GM10248 (cell line): Measurements from ENCODE around the gene GATM.

Experiments used
- CTCF ChIA-PET: fragments of 300-600 bp; sonication (Branson Sonifier 250); formaldehyde crosslinking; extraction: SDS; loops from one replicate; lab custom pipeline; 2021; ENCODE audit warnings: antibody characterized with exemption; lab: Yijun Ruan, JAX
- POLR2A ChIA-PET: fragments of 350-650 bp; sonication (Branson Sonifier 250); formaldehyde crosslinking; extraction: SDS; loops from one replicate; lab custom pipeline; 2020; ENCODE audit warnings: antibody characterized with exemption; lab: Yijun Ruan, JAX
- DNase-seq: peaks from one replicate; pipeline ENCODE4 v3.0.0; 2012; ENCODE audit errors: extremely low spot score
- CTCF ChIP-seq: IDR thresholded peaks from 2 replicates; pipeline ENCODE4 v1.5.1; 2012; ENCODE audit warnings: mild to moderate bottlenecking, low read depth; ENCODE audit errors: extremely low read depth, missing control alignments, control extremely low read depth

Gene GATM

GRCh38 chr15:45392584-45392855 lies 14.2 kb upstream of the GATM start:
- no peak for DNase-seq
- POLR2A ChIA-PET, result interaction anchor here (0.8 to 1.5 kb wide), 4 partner anchors 9 to 205 kb away, joined by 3 to 4 read pairs (median 4); partner anchors contain the start of genes GATM and SHF
- CTCF ChIA-PET, result interaction anchor here (1.0 to 5.0 kb wide), 11 partner anchors 9 to 274 kb away, joined by 3 to 42 read pairs (median 7); a partner anchor contains a TSS
- TF ChIP-seq CTCF, result no peak

- ChIA-PET POLR2A (interaction anchor here (0.8 to 1.5 kb wide), 5 partner anchors 9 to 249 kb away, joined by 3 to 4 read pairs (median 4); partner anchors contain the start of genes GATM and SHF), CTCF (interaction anchor here (0.8 to 5.0 kb wide), 15 partner anchors 9 to 313 kb away, joined by 3 to 42 read pairs (median 7); a partner anchor contains a TSS)
- TF ChIP-seq CTCF, result no peak
- DNase-seq, result peak; percentile 66
Observed at GRCh38 chr15:45391746-45392583, 13.6 kb upstream of the GATM start.

GRCh38 chr15:45389351-45389750 lies 11.0 kb upstream of the GATM start:
- CTCF ChIA-PET, result interaction anchor here (1.3 to 5.0 kb wide), 4 partner anchors 8 to 24 kb away, joined by 3 to 42 read pairs (median 4); a partner anchor contains a TSS
- POLR2A ChIA-PET, result no interaction called here
- DNase-seq, result no peak
- no peak for TF ChIP-seq CTCF

GRCh38 chr15:45387380-45388007 lies 9.2 kb upstream of the GATM start:
- ChIA-PET CTCF (interaction anchor here (0.8 to 7.7 kb wide), 3 partner anchors 12 to 187 kb away, joined by 3 to 59 read pairs (median 3); a partner anchor contains a TSS), POLR2A (no interaction called here)
- no peak for TF ChIP-seq CTCF
- no peak for DNase-seq

- CTCF ChIA-PET, result interaction anchor here (0.8 to 7.7 kb wide), 3 partner anchors 12 to 186 kb away, joined by 3 to 59 read pairs (median 3); a partner anchor contains a TSS
- DNase-seq, result no peak
- no peak for TF ChIP-seq CTCF
- POLR2A ChIA-PET, result no interaction called here
Observed at GRCh38 chr15:45386974-45387373, 8.6 kb upstream of the GATM start.

GRCh38 chr15:45386420-45386819 lies 8.1 kb upstream of the GATM start:
- POLR2A ChIA-PET, result no interaction called here
- TF ChIP-seq CTCF, result no peak

More at GRCh38 chr15:45386420-45386819, 8.1 kb upstream of the GATM start:
- CTCF ChIA-PET, result interaction anchor here (1.1 to 7.7 kb wide), 4 partner anchors 10 to 181 kb away, joined by 3 to 59 read pairs (median 4); a partner anchor contains a TSS
- no peak for DNase-seq
